Hindlimb muscle (tissue), 1 donor: ENCODE data around the gene OR2Y1. TPM values are rescaled to one million over a fixed set of nuclear protein-coding genes. Genes with fewer than 3 reads are reported as not detected.
A peak's percentile ranks its signal among the peaks of the same experiment; 100 is the strongest.
"Not testable (repeated sequence)": the region's sequence is repeated elsewhere in the genome, so short reads cannot be mapped to it uniquely, and the experiment has no call there.

Experiments
- DNase-seq: peaks from one replicate; pipeline ENCODE4 v3.0.0-alpha.2; 2013
- polyA plus RNA-seq: library from polyadenylated mRNA; unstranded; fragments of 120-200 nt; gene quantifications from one replicate; pipeline ENCODE4 v1.2.1, GENCODE V29; 2013; ENCODE audit not compliant: insufficient read length

OR2Y1 gene
- polyA plus RNA-seq, 1 donor: not detected

DNA sequence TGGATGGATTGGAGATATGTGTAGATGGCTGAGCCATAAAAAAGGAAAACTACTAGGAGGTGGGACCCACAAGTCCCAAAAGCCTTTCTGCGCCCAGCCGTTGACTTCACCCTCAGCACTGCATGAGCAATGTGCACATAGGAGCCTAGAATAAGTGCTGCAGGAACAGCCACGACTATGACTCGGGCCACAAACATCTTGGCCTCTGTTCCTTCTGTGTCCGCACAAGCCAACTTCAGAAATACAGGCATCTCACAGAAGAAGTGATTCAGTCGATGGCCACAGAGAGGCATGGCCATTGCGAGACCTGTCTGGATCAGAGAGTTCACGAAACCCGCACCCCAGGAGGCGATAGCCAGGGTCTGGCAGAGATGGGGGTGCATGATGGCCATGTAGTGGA lies 587 bp downstream of the OR2Y1 start:
- no peak for DNase-seq

DNA sequence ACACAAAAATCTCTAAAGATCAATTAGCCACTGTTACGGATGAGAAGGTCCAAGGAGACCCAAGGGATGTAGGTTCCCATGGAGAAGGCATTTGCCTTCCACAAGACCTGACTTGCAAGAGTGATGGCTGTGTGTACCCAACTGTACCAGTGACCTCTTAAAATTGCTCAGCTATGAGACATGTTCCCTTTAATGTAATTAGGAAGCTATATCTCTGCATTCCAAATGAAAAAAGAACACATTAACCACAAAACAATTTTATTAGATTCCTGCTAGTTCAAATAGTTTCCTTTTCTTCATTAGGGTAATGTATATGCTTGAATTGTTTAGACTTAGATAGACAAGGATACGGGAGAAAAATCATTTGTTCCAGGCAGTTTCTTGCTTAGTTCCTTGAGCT lies 3.3 kb downstream of the OR2Y1 start:
- DNase-seq: no peak

DNA sequence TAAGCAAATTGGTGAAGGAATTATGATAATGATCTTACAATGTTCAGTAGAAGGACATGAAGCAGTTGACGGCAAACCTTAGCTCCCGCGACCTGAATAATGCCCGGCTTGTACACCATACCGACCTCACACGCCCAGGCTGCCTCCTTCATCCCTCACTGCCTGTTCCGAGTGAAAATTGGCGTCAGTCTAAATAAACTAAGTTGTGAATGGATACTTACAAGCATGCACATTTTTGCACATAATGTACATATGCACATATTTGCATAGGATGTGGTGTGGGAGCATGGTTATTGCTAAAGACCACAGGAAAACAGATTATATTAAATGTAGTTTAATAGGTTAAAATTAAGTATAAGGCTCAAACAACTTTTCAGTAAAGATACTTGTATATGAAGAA lies 14.9 kb downstream of the OR2Y1 start:
- DNase-seq: no peak

DNA sequence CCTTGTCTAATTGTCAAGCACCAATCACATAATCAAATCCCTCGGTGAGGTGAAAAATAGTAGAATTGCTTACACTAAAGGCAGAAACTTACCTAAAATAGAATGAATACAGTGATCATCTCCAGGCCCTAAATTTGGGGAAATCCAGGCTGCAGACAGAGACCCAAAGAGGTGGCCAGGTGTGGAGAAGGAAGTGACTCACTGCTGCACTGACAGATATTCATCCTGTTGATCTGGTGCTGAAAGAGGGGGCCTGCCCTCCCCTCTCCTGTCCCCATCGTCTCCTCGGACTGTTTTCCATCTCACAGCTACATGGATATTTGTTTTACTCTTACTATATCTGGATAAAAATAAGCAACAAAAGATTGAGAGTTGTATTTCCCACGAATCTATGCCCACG lies 15.9 kb downstream of the OR2Y1 start:
- no peak for DNase-seq

DNA sequence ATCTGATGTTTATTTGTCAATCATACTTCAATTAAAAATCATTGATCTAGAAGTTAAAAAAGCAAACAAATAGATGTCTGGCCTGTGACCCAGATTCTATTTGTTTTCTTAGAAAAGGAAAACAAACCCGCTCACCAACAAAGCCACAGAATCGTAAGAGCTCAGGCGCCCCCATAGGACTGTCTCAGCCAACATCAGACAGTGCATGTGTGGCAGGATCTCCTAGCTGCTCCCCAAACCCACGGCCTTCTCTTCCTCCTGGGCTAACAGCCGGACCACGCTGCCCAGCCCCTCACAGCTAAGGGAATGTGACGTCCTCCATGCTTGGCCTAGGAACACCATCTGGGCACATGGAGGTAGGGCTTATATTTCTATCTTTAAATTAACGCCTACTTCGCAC lies 19.4 kb downstream of the OR2Y1 start:
- DNase-seq: no peak

DNA sequence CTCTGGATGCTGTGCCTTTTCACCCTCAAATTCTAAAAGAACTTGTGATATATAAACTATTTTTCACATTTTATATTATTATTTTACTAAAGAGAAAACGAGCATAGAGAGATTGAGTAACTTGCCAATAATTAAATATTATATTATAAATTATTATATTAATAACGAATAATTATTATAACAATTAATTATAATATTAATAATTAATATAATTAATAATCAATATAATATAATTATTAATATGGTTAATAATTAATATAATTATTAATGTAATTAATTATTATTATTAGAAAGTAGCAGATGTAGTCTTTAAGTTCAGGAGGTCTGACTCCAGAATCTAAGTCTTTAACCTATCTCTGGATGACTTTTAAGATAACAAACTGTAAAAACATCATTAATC lies 20.1 kb downstream of the OR2Y1 start:
- DNase-seq: no peak

DNA sequence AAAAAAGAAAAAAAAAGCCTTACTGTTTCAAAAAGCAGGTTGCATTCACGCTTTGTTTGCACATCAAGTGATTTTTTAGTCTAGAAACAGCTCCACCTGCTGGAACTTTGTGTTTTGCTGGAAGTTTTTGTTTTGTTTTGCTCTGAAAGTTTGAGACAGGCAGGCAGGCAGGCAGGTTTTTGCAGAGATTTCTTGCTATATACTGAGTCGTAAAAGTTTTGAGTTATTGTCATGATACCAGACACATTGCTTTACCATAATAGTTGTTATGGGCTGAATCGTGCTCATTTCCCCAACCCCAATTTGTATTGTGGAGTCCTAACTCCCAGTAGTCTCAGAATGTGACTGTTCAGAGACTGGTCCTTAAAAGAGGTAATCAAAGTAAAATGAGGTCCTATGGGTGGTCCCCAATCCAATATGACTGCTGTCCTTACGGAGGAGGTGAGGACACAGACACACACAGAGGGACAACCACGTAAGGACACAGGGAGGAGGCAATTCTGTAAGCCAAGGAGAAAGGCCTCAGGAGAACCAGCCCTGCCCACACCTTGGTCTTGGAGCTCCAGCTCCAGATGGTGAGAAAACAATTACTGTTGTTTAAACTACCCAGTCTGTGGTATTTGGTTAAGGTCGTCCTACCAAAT lies 20.9 kb downstream of the OR2Y1 start:
- DNase-seq: peak; percentile 10

DNA sequence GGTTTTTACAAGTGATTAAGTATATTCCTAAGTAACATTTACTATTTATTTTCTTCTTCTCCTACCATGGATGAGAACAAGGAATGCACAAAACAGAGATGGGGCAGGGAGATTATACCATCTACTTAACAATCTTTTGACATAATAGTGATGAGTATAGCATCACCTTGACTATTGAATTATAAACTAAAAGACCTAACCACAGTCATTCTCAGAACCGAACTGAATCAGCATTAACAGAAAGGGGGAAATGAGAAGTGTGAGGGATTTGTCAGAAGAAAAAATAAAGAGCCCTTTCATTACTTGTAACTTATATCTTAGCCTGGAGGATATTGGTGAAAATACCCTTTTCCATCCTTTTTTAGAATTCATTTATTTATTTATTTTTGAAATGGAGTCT lies 21.9 kb downstream of the OR2Y1 start:
- no peak for DNase-seq

DNA sequence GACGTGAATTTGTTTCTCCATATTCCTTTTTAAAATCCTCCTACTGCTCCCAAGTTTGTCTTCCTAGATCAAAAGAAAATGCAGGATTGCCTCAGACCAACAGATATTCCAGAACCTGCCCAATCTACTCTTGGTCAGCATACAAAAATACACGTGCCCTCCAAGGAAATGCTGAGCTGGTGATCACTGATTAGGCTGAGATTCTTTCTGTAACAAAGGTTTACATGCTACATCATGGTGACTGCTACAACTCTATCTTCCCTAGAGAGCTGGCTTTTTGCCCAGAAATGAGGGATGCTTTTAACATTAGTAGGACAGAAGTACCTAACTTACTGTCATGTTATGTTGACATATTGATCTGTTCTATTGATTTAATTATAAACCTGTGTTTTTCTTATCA lies 35.5 kb downstream of the OR2Y1 start:
- no peak for DNase-seq

DNA sequence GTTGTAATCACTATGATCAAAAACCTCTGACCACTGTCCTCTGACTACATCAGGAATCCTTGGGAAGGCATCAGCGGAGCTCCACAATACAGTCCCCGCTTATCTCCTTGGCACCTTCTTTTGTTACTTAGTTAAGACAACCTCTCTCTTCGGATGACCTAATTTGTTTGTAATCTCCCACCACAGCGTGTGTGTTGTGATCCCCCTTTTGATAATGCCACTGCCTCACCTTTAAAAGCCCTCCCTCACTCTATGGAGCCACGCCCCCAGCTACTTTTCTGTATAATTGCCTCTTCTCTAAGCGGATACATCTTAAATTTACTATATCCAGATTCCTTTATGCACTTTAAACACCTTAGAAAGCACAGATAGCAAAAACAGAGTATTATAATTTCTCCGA lies 35.9 kb downstream of the OR2Y1 start:
- no peak for DNase-seq

DNA sequence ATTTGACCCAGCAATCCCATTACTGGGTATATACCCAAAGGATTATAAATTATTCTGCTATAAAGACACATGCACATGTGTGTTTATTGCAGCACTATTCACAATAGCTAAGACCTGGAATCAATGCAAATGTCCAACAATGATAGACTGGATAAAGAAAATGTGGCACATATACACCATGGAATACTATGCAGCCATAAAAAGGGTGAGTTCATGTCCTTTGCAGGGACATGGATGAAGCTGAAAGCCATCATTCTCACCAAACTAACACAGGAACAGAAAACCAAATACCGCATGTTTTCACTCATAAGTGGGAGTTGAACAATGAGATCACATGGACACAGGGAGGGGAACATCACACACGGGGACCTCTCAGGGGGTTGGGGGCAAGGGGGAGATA lies 36.5 kb downstream of the OR2Y1 start:
- DNase-seq: not testable (repeated sequence)

DNA sequence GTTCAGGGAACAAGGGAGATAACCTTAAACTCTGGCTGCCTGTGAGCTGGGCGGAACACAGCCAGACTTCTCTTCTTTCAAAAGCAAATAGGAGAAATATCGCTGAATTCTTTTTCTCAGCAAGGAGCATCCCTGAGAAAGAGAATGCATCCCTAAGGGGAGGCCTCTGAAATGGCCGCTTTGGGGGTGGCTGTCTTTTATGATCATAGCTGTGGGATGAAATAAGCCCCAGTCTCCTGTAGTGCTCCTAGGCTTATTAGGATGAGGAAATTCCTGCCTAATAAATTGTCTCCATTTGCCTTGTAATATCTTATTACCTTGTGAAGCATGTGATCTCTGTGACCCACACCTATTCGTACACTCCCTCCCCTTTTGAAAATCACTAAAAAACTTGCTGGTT lies 39.4 kb downstream of the OR2Y1 start:
- not testable (repeated sequence) for DNase-seq

DNA sequence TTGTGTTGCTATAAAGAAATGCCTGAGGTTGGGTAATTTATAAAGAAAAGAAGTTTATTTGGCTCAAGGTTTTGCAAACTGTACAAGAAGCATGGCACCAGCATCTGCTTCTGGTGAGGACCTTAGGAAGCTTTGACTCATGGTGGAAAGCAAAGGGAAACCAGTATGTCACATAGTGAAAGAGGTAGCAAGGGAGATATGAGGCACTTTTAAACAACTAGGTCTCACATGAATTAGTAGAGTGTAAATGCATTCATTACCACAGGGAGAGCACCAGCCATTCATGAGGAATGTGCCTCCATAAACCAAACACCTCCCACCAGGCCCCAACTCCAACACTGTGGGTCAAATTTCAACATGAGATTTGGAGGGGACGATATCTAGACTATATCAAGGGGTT lies 40.8 kb downstream of the OR2Y1 start:
- no peak for DNase-seq

DNA sequence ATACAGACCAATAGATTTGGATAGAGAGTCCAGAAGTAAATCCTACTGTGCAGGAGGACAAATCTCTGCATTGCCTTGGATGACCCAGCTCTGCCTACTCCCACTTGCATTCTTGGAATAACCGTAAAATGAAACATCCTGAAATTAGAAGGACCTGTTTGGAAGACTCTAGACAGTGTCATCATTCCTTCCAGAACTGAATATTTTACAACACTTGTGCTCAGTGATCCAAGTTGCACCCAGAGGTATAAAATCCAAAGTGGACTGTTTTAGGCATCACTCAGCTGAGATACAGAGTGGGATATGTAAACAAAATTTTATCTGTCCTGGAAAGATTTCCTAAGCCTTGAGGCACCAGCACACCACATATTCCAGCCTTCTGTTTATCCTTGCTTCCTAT lies 43.7 kb downstream of the OR2Y1 start:
- DNase-seq: no peak

DNA sequence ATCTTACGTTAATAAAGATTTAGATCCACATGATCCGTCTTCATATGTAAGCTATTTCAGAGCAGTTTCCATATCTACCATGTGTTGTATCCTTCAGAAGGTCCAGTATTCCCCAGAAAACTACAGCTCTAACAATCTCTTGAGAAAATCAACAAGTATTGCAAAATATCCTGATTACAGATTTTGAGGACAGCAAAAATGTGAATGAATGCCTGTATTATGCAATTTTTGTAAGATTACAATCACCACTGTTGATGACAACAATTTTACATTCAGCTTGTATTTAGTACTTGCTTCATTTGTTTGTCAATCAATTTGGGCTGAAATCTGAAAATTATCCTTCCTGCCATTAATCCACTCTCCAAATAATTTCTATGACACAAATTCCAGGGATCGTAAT lies 47.4 kb downstream of the OR2Y1 start:
- no peak for DNase-seq

DNA sequence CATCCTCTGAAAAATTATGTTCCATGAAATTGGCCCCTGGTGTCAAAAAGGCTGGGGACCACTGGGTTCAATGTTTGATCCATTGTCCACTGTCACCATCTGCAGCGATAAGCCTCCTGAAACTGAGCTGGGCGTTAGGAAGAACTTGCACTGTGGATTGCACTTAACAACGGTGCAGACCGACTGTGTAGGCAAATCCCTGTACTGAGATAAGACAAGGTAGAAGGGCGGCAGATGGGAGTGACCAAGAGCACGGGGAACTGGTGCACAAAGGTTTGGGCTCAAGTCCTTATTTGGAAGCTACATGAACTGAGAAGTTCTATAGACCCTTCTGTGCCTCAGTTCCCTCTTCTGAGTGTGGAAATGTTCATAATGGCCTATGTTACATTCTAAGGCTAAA lies 48.8 kb downstream of the OR2Y1 start:
- DNase-seq: no peak

DNA sequence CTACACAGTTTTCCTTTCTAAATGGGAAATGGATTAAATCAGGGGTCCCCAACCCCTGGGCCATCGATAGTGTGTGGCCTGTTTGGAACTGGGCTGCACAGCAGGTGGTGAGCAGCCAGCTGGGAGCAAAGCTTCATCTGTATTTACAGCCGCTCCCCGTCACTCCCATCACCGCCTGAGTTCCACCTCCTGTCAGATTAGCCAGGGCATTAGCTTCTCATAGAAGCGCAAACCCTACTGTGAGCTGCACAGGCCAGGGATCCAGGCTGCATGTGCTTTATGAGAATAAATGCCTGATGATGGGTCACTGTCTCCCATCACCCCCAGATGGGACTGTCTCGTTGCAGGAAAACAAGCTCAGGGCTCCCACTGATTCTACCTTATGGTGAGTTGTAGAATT lies 49.3 kb downstream of the OR2Y1 start:
- DNase-seq: no peak

DNA sequence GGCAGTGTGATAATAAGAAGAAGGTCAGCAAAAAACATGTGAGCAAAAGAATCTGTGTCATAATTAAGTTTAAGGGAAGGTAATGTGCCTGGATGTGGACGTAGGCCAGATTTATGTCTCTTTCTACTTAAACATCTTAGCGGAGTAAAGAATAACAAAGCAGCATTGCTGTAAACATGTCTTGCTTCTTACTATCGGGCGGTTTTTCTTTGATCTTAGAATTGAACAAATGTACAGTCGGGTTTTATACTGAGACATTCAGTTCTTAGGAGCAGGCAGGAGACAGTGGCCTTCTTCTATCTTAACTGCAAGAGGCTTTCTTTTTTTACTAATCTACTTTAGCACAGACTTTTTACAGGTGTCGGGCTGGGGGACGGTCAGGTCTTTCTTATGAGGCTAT lies 50.1 kb downstream of the OR2Y1 start:
- no peak for DNase-seq

Other genes with a start within 250 kb of the OR2Y1 start
- 23.8 TPM for gene CNOT6, start 245.7 kb downstream of the OR2Y1 start, polyA plus RNA-seq
- 1.8 TPM for gene SCGB3A1, start 148.6 kb downstream of the OR2Y1 start, polyA plus RNA-seq
- gene FLT4, start 90.5 kb downstream of the OR2Y1 start, polyA plus RNA-seq: 9.2 TPM
- gene MGAT1, start 62.7 kb upstream of the OR2Y1 start, polyA plus RNA-seq: 79.6 TPM
- 23.3 TPM for gene ZFP62, start 121.2 kb upstream of the OR2Y1 start, polyA plus RNA-seq
- not detected for gene BTNL8, start 159.1 kb upstream of the OR2Y1 start, polyA plus RNA-seq
- gene BTNL3, start 248.8 kb upstream of the OR2Y1 start, polyA plus RNA-seq: not detected